Smooth muscle cell (in vitro differentiated cells): ENCODE measurements around the gene CTSD. TPM values are rescaled to one million over a fixed set of nuclear protein-coding genes. Genes with fewer than 3 reads are reported as not detected.
"Not testable (repeated sequence)": the region's sequence is repeated elsewhere in the genome, so short reads cannot be mapped to it uniquely, and the experiment has no call there.

ENCODE experiments used
- DNase-seq: peaks from one replicate; lab custom pipeline; 2025; ENCODE audit not compliant: unreplicated experiment; lab: John Stamatoyannopoulos, UW
- H2AFZ ChIP-seq: fragments of 200-600 bp; sonication (generic); 2 replicates; pipeline ENCODE4 v1.6.0; 2016; ENCODE audit warnings: antibody characterized with exemption, low read depth, mild to moderate bottlenecking
- H3F3A ChIP-seq: fragments of 200-600 bp; sonication (generic); 2 replicates; pipeline ENCODE4 v1.6.0; 2017; ENCODE audit warnings: antibody characterized with exemption, low read depth
- H3K27ac ChIP-seq: fragments of 200-600 bp; sonication (generic); 2 replicates; pipeline ENCODE4 v1.5.1; 2016; ENCODE audit warnings: low read depth, mild to moderate bottlenecking
- H3K27me3 ChIP-seq: fragments of 200-600 bp; sonication (generic); 2 replicates; pipeline ENCODE4 v1.6.1; 2016; ENCODE audit warnings: low read depth, mild to moderate bottlenecking
- H3K36me3 ChIP-seq: fragments of 200-600 bp; sonication (generic); 2 replicates; pipeline ENCODE4 v1.5.1; 2016; ENCODE audit warnings: low read depth
- H3K4me1 ChIP-seq: fragments of 200-600 bp; sonication (generic); 2 replicates; pipeline ENCODE4 v1.5.1; 2016; ENCODE audit warnings: low read depth
- H3K4me2 ChIP-seq: fragments of 200-600 bp; sonication (generic); 2 replicates; pipeline ENCODE4 v1.6.0; 2016; ENCODE audit warnings: mild to moderate bottlenecking
- H3K4me3 ChIP-seq: fragments of 200-600 bp; sonication (generic); 2 replicates; pipeline ENCODE4 v1.5.1; 2016; ENCODE audit warnings: mild to moderate bottlenecking
- H3K79me2 ChIP-seq: fragments of 200-600 bp; sonication (generic); 2 replicates; pipeline ENCODE4 v1.6.0; 2016; ENCODE audit warnings: low read depth, mild to moderate bottlenecking
- H3K9ac ChIP-seq: fragments of 200-600 bp; sonication (generic); 2 replicates; pipeline ENCODE4 v1.6.0; 2016; ENCODE audit warnings: low read depth
- H3K9me3 ChIP-seq: fragments of 200-600 bp; sonication (generic); replicated peaks from 2 replicates; pipeline ENCODE4 v1.5.1; 2016; ENCODE audit warnings: low read depth
- H4K20me1 ChIP-seq: fragments of 200-600 bp; sonication (generic); 2 replicates; pipeline ENCODE4 v1.6.0; 2016; ENCODE audit warnings: low read depth
- CTCF ChIP-seq: fragments of 200-600 bp; sonication (generic); IDR thresholded peaks from 2 replicates; pipeline ENCODE4 v1.5.1; 2017; ENCODE audit warnings: borderline replicate concordance, mild to moderate bottlenecking, antibody characterized with exemption; ENCODE audit not compliant: insufficient read depth, poor library complexity, severe bottlenecking
- WGBS: methylation state at CpG from one replicate; pipeline ENCODE4 v1.1.7; 2016; ENCODE audit warnings: low lambda C conversion rate; 5-methylcytosine and 5-hydroxymethylcytosine counted together
- polyA plus RNA-seq: library from polyadenylated mRNA; unstranded; fragments of >200 nt; fragmentation: Nextera tagmentation; extraction: Ambion mirVana; gene quantifications from 2 replicates; pipeline ENCODE4 v1.2.1, GENCODE V29; 2016
- total RNA-seq: library from RNA; depleted of rRNA; stranded (reverse); fragments of >200 nt; gene quantifications from 2 replicates; pipeline ENCODE4 v1.2.3, GENCODE V29; 2014

CTSD gene
- total and polyA plus RNA-seq, 2 experiments from 2014 or later, result 101 to 301 TPM

GRCh38 chr11:1771273-1771672 lies 7.5 kb upstream of the CTSD start:
- 98% methylated on average over 18 of the region's 18 CpGs for WGBS
- H3K4me3 ChIP-seq, result no peak overlapping the region
- H3K4me1 ChIP-seq, result peaks cover 9% of the 10 kb centered on the region
- no peak overlapping the region for H2AFZ ChIP-seq
- no peaks in the 10 kb centered on the region for H3K27me3 ChIP-seq
- no peaks in the 10 kb centered on the region for H3K36me3 ChIP-seq
- H3K9ac ChIP-seq, result no peak overlapping the region
- DNase-seq, result no peak
- H3K9me3 ChIP-seq, result no peaks in the 10 kb centered on the region
- no peak for TF ChIP-seq CTCF
- no peak overlapping the region for H3K4me2 ChIP-seq
- no peaks in the 10 kb centered on the region for H4K20me1 ChIP-seq
- H3F3A ChIP-seq, result peaks cover 4% of the 10 kb centered on the region
- H3K79me2 ChIP-seq, result no peaks in the 10 kb centered on the region
- H3K27ac ChIP-seq, result no peak overlapping the region

GRCh38 chr11:1770528-1770927 lies 6.8 kb upstream of the CTSD start:
- no peak overlapping the region for H3K4me2 ChIP-seq
- no peaks in the 10 kb centered on the region for H3K27me3 ChIP-seq
- DNase-seq, result no peak
- H3F3A ChIP-seq, result peaks cover 4% of the 10 kb centered on the region
- no peaks in the 10 kb centered on the region for H3K36me3 ChIP-seq
- no peaks in the 10 kb centered on the region for H3K79me2 ChIP-seq
- no peak overlapping the region for H3K4me3 ChIP-seq
- H4K20me1 ChIP-seq, result no peaks in the 10 kb centered on the region
- H3K27ac ChIP-seq, result no peak overlapping the region
- no peak for TF ChIP-seq CTCF
- H2AFZ ChIP-seq, result no peak overlapping the region
- H3K9ac ChIP-seq, result no peak overlapping the region
- H3K9me3 ChIP-seq, result no peaks in the 10 kb centered on the region
- H3K4me1 ChIP-seq, result peaks cover 9% of the 10 kb centered on the region
- WGBS, result 91% methylated on average over 5 of the region's 5 CpGs

GRCh38 chr11:1770061-1770460 lies 6.3 kb upstream of the CTSD start:
- DNase-seq, result no peak
- 89% methylated on average over 7 of the region's 7 CpGs for WGBS

GRCh38 chr11:1769304-1769936 lies 5.7 kb upstream of the CTSD start:
- not testable (repeated sequence) for H3K79me2 ChIP-seq, H3K36me3 ChIP-seq, H3K27me3 ChIP-seq, H4K20me1 ChIP-seq, H3K27ac ChIP-seq, H3F3A ChIP-seq, H3K4me1 ChIP-seq, H2AFZ ChIP-seq, DNase-seq, H3K4me3 ChIP-seq, H3K4me2 ChIP-seq, H3K9me3 ChIP-seq, H3K9ac ChIP-seq
- WGBS, result 66% methylated on average over 9 of the region's 9 CpGs

More at GRCh38 chr11:1770061-1770460, 6.3 kb upstream of the CTSD start:
- no peaks in the 10 kb centered on the region for H4K20me1 ChIP-seq
- TF ChIP-seq CTCF, result no peak
- H3F3A ChIP-seq, result peaks cover 4% of the 10 kb centered on the region
- H3K36me3 ChIP-seq, result no peaks in the 10 kb centered on the region
- H2AFZ ChIP-seq, result no peak overlapping the region
- no peaks in the 10 kb centered on the region for H3K79me2 ChIP-seq
- H3K4me1 ChIP-seq, result peaks cover 9% of the 10 kb centered on the region
- no peak overlapping the region for H3K4me3 ChIP-seq
- H3K27ac ChIP-seq, result no peak overlapping the region
- H3K27me3 ChIP-seq, result no peaks in the 10 kb centered on the region
- H3K9ac ChIP-seq, result no peak overlapping the region
- H3K4me2 ChIP-seq, result no peak overlapping the region
- no peaks in the 10 kb centered on the region for H3K9me3 ChIP-seq
